A549 (cell line): ENCODE results near the gene PKP1.

ENCODE experiments used
- BCL3 ChIP-seq: fragments of >200 bp; sonication (Bioruptor Twin); formaldehyde crosslinking; IDR thresholded peaks from 3 replicates; pipeline ENCODE4 v1.6.1; 2016
- BHLHE40 ChIP-seq: IDR thresholded peaks from 2 replicates; pipeline ENCODE4 v1.6.1; 2012; ENCODE audit warnings: low read depth, low read length, inconsistent platforms
- CHD2 ChIP-seq: fragments of 150-350 bp; IDR thresholded peaks from 2 replicates; pipeline ENCODE4 v1.6.1; 2014; ENCODE audit warnings: low read length; ENCODE audit not compliant: partially characterized antibody
- CTCF ChIP-seq: fragments of >200 bp; sonication (Bioruptor Twin); formaldehyde crosslinking; IDR thresholded peaks from 3 replicates; pipeline ENCODE4 v1.5.1; 2016
- EP300 ChIP-seq, 2 experiments: fragments of >200 bp; sonication (Bioruptor Twin); formaldehyde crosslinking; IDR thresholded peaks; 2 replicates in 1 of 2; 3 replicates in 1 of 2; pipeline ENCODE4 v1.6.1; 2016 to 2017
- HDAC2 ChIP-seq: fragments of 200-600 bp; sonication (generic); IDR thresholded peaks from 2 replicates; pipeline ENCODE4 v1.6.1; 2016
- JUN ChIP-seq, 2 experiments: fragments of >200 bp; sonication (Bioruptor Twin); formaldehyde crosslinking; IDR thresholded peaks; 2 replicates in 1 of 2; 3 replicates in 1 of 2; pipeline ENCODE4 v1.6.1; 2016 to 2017
- MAFK ChIP-seq: fragments of 450-650 bp; IDR thresholded peaks from 2 replicates; pipeline ENCODE4 v1.6.1; 2014; ENCODE audit not compliant: partially characterized antibody
- POLR2A ChIP-seq: IDR thresholded peaks from 2 replicates; pipeline ENCODE4 v1.6.1; 2012; ENCODE audit warnings: mild to moderate bottlenecking, low read length
- RARB ChIP-seq: fragments of 250-450 bp; sonication (Bioruptor Pico); IDR thresholded peaks from 2 replicates; pipeline ENCODE4 v1.8.0; 2021; ENCODE audit warnings: mild to moderate bottlenecking, moderate library complexity
- RFX5 ChIP-seq: fragments of 450-650 bp; IDR thresholded peaks from 2 replicates; pipeline ENCODE4 v1.7.1; 2014; ENCODE audit warnings: antibody characterized with exemption, mild to moderate bottlenecking, moderate library complexity
- RNF2 ChIP-seq: fragments of 200-600 bp; sonication (generic); IDR thresholded peaks from 2 replicates; pipeline ENCODE4 v1.6.1; 2016; ENCODE audit warnings: low read depth, mild to moderate bottlenecking, antibody characterized with exemption, moderate library complexity, borderline replicate concordance
- TP53 ChIP-seq: fragments of 250-450 bp; sonication (Bioruptor Pico); IDR thresholded peaks from 2 replicates; pipeline ENCODE4 v1.5.0; 2021; ENCODE audit warnings: mild to moderate bottlenecking, moderate library complexity
- ZFP36 ChIP-seq: fragments of 450-650 bp; IDR thresholded peaks from 2 replicates; pipeline ENCODE4 v1.6.1; 2014; ENCODE audit warnings: borderline replicate concordance; ENCODE audit not compliant: partially characterized antibody

- TF ChIP-seq JUN (IDR thresholded peaks at IDR 0.05) (no peak), POLR2A (no peak), CTCF (no peak), MAFK (no peak), RFX5 (no peak), ZFP36 (no peak), HDAC2 (no peak), EP300 (IDR thresholded peaks at IDR 0.05) (no peak), BHLHE40 (no peak), RNF2 (no peak), RARB (CRISPR knock-in tag) (no peak), BCL3 (no peak), CHD2 (no peak), TP53 (CRISPR knock-in tag) (no peak)
These were observed 12.0 kb downstream of the PKP1 start for GRCh38 chr1:201295346-201295745.
